ENCODE measurements around the gene CYB5R4.

- no peak for TF ChIP-seq CTCF (IDR thresholded peaks at IDR 0.05)
- no peak for TF ChIP-seq POLR2A (IDR thresholded peaks at IDR 0.05)
These were observed 42.1 kb downstream of the CYB5R4 start for GRCh38 chr6:83901624-83902023.

Measured in prostate gland (tissue), 2 donors.